ENCODE data around the gene FGF12. TPM values are rescaled to one million over a fixed set of nuclear protein-coding genes. Genes with fewer than 3 reads are reported as not detected.

FGF12 gene
- total RNA-seq, 2 experiments from 2014 or later = 0.06 to 1.7 TPM

DNA sequence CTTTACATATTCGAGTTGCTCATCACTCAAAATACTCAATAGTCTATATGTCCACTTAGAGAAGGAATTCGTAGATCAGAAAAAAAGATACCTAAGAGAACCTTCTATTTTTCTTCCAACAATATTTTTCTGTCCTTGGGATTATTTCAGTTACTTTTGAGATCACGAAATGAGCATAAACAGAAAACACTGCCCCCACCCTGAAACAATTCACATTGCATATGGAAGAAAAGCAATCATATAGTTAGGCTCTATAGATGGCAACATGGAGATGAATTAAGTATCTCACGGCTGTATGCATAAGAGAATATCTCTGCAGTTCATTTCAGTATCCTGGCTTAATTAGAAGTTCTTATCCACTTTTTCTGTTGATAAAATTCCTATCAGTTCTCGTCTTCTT, 391.1 kb downstream of the FGF12 start:
- H3K36me3 ChIP-seq (ENCODE audit: insufficient read depth, low read length) = no peaks in the 10 kb centered on the region
- H3K4me3 ChIP-seq (ENCODE audit: low read depth, low read length, poor library complexity, severe bottlenecking) = no peak overlapping the region
- no peaks in the 10 kb centered on the region for H4K20me1 ChIP-seq (ENCODE audit: insufficient read depth, low read length)
- H3K4me1 ChIP-seq (ENCODE audit: insufficient read depth, low read length, poor library complexity, severe bottlenecking) = no peaks in the 10 kb centered on the region
- intact Hi-C loops (cut with micrococcal nuclease; ENCODE audit: unreplicated experiment) = no loop called here
- CTCF ChIA-PET (ENCODE audit: unreplicated experiment) = no interaction called here
- DNase-seq (ENCODE audit: low spot score) = peak; percentile 10
- H3K4me2 ChIP-seq (ENCODE audit: low read length) = no peak overlapping the region
- TF ChIP-seq, protein P1, sequence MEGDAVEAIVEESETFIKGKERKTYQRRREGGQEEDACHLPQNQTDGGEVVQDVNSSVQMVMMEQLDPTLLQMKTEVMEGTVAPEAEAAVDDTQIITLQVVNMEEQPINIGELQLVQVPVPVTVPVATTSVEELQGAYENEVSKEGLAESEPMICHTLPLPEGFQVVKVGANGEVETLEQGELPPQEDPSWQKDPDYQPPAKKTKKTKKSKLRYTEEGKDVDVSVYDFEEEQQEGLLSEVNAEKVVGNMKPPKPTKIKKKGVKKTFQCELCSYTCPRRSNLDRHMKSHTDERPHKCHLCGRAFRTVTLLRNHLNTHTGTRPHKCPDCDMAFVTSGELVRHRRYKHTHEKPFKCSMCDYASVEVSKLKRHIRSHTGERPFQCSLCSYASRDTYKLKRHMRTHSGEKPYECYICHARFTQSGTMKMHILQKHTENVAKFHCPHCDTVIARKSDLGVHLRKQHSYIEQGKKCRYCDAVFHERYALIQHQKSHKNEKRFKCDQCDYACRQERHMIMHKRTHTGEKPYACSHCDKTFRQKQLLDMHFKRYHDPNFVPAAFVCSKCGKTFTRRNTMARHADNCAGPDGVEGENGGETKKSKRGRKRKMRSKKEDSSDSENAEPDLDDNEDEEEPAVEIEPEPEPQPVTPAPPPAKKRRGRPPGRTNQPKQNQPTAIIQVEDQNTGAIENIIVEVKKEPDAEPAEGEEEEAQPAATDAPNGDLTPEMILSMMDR (conservative IDR thresholded peaks at IDR 0.05; ENCODE audit: low read length) = peak; percentile 65
- no peak for TF ChIP-seq EZH2phosphoT487 (IDR thresholded peaks at IDR 0.05; ENCODE audit: borderline replicate concordance, low read depth, low read length)
- H3K27ac ChIP-seq (ENCODE audit: low read depth, low read length, poor library complexity, severe bottlenecking) = no peak overlapping the region
- no peaks in the 10 kb centered on the region for H3K9me2 ChIP-seq (ENCODE audit: insufficient read depth, low read length)
- H3K9me3 ChIP-seq (ENCODE audit: low read length) = no peaks in the 10 kb centered on the region
- BruUV-seq (replicated peaks) = no TSS peak
- H2AFZ ChIP-seq (ENCODE audit: low read length) = no peak overlapping the region
- no peaks in the 10 kb centered on the region for H3K79me2 ChIP-seq (ENCODE audit: insufficient read depth, low read depth, low read length)
- POLR2A ChIA-PET = interaction anchor here (1.5 kb wide), 1 partner anchor 10 kb away, joined by 6 read pairs; no protein-coding TSS in a partner anchor

DNA sequence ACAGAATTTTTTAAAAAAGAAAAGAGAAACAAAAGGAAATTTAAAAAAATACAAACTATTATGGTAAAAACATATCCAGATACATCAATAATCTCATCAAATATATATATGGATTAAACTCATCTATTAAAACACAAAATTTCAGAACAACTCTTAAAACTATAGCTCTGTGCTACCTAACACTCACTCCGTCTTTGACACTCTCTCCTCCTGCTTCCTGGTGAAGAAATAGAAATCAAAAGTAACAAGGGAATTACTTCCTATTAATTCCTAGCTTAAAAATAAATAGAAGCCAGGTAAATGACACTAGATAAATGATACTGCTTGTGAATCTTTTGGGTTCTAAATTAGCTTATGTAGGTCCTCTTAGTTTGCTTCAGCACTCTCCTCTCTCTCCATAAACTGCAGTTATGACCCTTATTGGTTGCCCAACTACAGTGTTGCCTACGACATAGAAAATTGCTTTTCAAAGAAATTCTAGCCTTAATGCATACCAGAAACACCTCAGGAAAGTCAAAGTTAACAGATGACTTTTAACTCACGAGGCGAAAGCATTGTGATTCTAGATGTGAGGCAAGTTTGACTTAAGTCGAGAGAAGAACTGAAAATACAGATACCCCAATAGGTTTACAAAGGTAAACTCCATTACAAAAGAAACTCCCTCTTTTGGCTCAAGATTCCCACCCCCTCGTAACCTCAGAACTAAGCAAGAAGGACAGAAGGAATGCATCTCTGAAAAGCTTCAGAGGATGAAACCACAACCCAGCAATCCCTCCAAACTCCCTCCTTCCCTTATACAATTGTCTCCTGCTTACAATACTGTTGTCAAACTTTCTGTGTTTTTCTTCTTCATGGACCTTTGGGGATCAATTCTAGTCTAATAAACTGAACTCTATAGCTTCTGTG, 394.7 kb downstream of the FGF12 start:
- no peak for DNase-seq (ENCODE audit: low spot score)
- intact Hi-C loops (cut with micrococcal nuclease; ENCODE audit: unreplicated experiment) = no loop called here
- no peaks in the 10 kb centered on the region for H3K9me3 ChIP-seq (ENCODE audit: low read length)
- H3K4me2 ChIP-seq (ENCODE audit: low read length) = no peak overlapping the region
- H3K36me3 ChIP-seq (ENCODE audit: insufficient read depth, low read length) = no peaks in the 10 kb centered on the region
- no peaks in the 10 kb centered on the region for H3K4me1 ChIP-seq (ENCODE audit: insufficient read depth, low read length, poor library complexity, severe bottlenecking)
- H2AFZ ChIP-seq (ENCODE audit: low read length) = no peak overlapping the region
- no TSS peak for BruUV-seq (replicated peaks)
- H3K79me2 ChIP-seq (ENCODE audit: insufficient read depth, low read depth, low read length) = no peaks in the 10 kb centered on the region
- H3K9me2 ChIP-seq (ENCODE audit: insufficient read depth, low read length) = no peaks in the 10 kb centered on the region
- TF ChIP-seq, protein P1 (conservative IDR thresholded peaks at IDR 0.05; ENCODE audit: low read length) = no peak
- TF ChIP-seq EZH2phosphoT487 (IDR thresholded peaks at IDR 0.05; ENCODE audit: borderline replicate concordance, low read depth, low read length) = no peak
- POLR2A ChIA-PET = interaction anchor here (1.1 to 1.5 kb wide), 3 partner anchors 9 to 18 kb away, joined by 3 to 4 read pairs (median 4); no protein-coding TSS in a partner anchor
- H3K4me3 ChIP-seq (ENCODE audit: low read depth, low read length, poor library complexity, severe bottlenecking) = no peak overlapping the region
- CTCF ChIA-PET (ENCODE audit: unreplicated experiment) = no interaction called here
- H4K20me1 ChIP-seq (ENCODE audit: insufficient read depth, low read length) = no peaks in the 10 kb centered on the region
- H3K27ac ChIP-seq (ENCODE audit: low read depth, low read length, poor library complexity, severe bottlenecking) = no peak overlapping the region

Measured in OCI-LY7 (cell line).